Liver (tissue), 9 donors: Measurements from ENCODE around the gene CACNG4. TPM values are rescaled to one million over a fixed set of nuclear protein-coding genes. Genes with fewer than 3 reads are reported as not detected.

Experiments used
- DNase-seq: peaks from one replicate; pipeline ENCODE4 v3.0.0-alpha.2; 2017; ENCODE audit warnings: low spot score
- H3K27ac ChIP-seq, 2 donors: one replicate each; pipeline ENCODE4 v1.7.0; 2013; ENCODE audit warnings: inconsistent platforms in 2 of 2, low read length in 2 of 2, control low read depth in 1 of 2, low read depth in 1 of 2, mild to moderate bottlenecking in 1 of 2
- H3K27me3 ChIP-seq, 4 donors: one replicate each; pipeline versions ENCODE4 v1.6.1 to v1.7.0; 2013; ENCODE audit warnings: low read length in 3 of 4, inconsistent platforms in 1 of 4, mild to moderate bottlenecking in 1 of 4, moderate library complexity in 1 of 4; ENCODE audit not compliant: control insufficient read depth in 4 of 4, insufficient read depth in 4 of 4
- H3K36me3 ChIP-seq, 4 donors: one replicate each; pipeline versions ENCODE4 v1.6.1 to v1.7.0; 2013; ENCODE audit warnings: low read length in 3 of 4, mild to moderate bottlenecking in 3 of 4, low read depth in 1 of 4, moderate library complexity in 1 of 4; ENCODE audit not compliant: control insufficient read depth in 4 of 4, insufficient read depth in 3 of 4
- H3K4me1 ChIP-seq, 4 donors: one replicate each; pipeline versions ENCODE4 v1.6.1 to v1.7.0; 2013; ENCODE audit warnings: low read length in 3 of 4, mild to moderate bottlenecking in 3 of 4, moderate library complexity in 1 of 4; ENCODE audit not compliant: control insufficient read depth in 4 of 4, insufficient read depth in 4 of 4
- H3K4me3 ChIP-seq, 3 donors: one replicate each; pipeline versions ENCODE4 v1.6.1 to v1.7.0; 2013; ENCODE audit warnings: low read length in 3 of 3, control low read depth in 1 of 3, low read depth in 1 of 3, mild to moderate bottlenecking in 1 of 3
- H3K9ac ChIP-seq, 2 donors: one replicate each; pipeline ENCODE4 v1.7.0; 2013; ENCODE audit warnings: low read length in 2 of 2, mild to moderate bottlenecking in 2 of 2, moderate library complexity in 2 of 2, control low read depth in 1 of 2, low read depth in 1 of 2
- H3K9me3 ChIP-seq, 4 donors: one replicate each; pipeline versions ENCODE4 v1.6.1 to v1.7.0; 2013; ENCODE audit warnings: low read length in 3 of 4; ENCODE audit not compliant: control insufficient read depth in 4 of 4
- EGR1 ChIP-seq, 2 donors: IDR thresholded peaks; 2 replicates each; pipeline ENCODE4 v1.6.1; 2016 to 2018; ENCODE audit warnings: antibody characterized with exemption in 2 of 2, low read depth in 2 of 2
- FOXA1 ChIP-seq: IDR thresholded peaks from 2 replicates; pipeline ENCODE4 v1.6.1; 2016; ENCODE audit warnings: antibody characterized with exemption
- HNF4G ChIP-seq: IDR thresholded peaks from 2 replicates; pipeline ENCODE4 v1.6.1; 2016; ENCODE audit warnings: antibody characterized with exemption
- RAD21 ChIP-seq, 2 donors: IDR thresholded peaks; 2 replicates each; pipeline ENCODE4 v1.6.1; 2016; ENCODE audit warnings: antibody characterized with exemption in 2 of 2, mild to moderate bottlenecking in 2 of 2
- RXRA ChIP-seq, 2 donors: IDR thresholded peaks; 2 replicates each; pipeline ENCODE4 v1.6.1; 2017 to 2018; ENCODE audit warnings: antibody characterized with exemption in 2 of 2, mild to moderate bottlenecking in 1 of 2
- SP1 ChIP-seq: IDR thresholded peaks from 2 replicates; pipeline ENCODE4 v1.6.1; 2018; ENCODE audit warnings: antibody characterized with exemption, mild to moderate bottlenecking
- TAF1 ChIP-seq: conservative IDR thresholded peaks from 2 replicates; pipeline ENCODE4 v1.6.1; 2016; ENCODE audit warnings: antibody characterized with exemption, mild to moderate bottlenecking
- YY1 ChIP-seq: IDR thresholded peaks from 2 replicates; pipeline ENCODE4 v1.6.1; 2016; ENCODE audit warnings: antibody characterized with exemption, mild to moderate bottlenecking
- WGBS: extraction: QIAGEN DNeasy Blood & Tissue Kit; methylation state at CpG from one replicate; pipeline ENCODE4 v1.1.7; 2013; 5-methylcytosine and 5-hydroxymethylcytosine counted together
- polyA plus RNA-seq, 2 donors: library from polyadenylated mRNA; stranded (reverse) in 1 of 2; unstranded in 1 of 2; fragments of 200-250 nt in 1 of 2; fragments of >200 nt in 1 of 2; fragmentation: Nextera tagmentation in 1 of 2; extraction: Ambion mirVana in 1 of 2; gene quantifications; one replicate each; pipeline versions ENCODE4 v1.2.1 to v1.2.3, GENCODE V29; 2013 to 2015
- total RNA-seq, 2 donors: library from RNA; depleted of rRNA; stranded (reverse); fragments of >200 nt; gene quantifications; one replicate each; pipeline ENCODE4 v1.2.3, GENCODE V29; 2014
- TF ChIP-seq, protein P1 (sequence below): fragments of 150-350 bp; IDR thresholded peaks from 2 replicates; pipeline ENCODE4 v1.5.1; 2017; ENCODE audit warnings: improper control_type of control experiment, low read depth, low read length; ENCODE audit not compliant: missing input control
- TF ChIP-seq, protein P2 (sequence below): IDR thresholded peaks from 2 replicates; pipeline ENCODE4 v1.6.1; 2016; ENCODE audit warnings: antibody characterized with exemption
- TF ChIP-seq, protein P3 (sequence below): IDR thresholded peaks from 2 replicates; pipeline ENCODE4 v1.6.1; 2016; ENCODE audit warnings: antibody characterized with exemption
- donor health status: healthy.
- donor health status: healthy.
- donor health status: healthy.
- donor health status: healthy.
- donor health status: healthy.

Gene CACNG4
- total and polyA plus RNA-seq, 4 donors, result 0.02 to 0.09 (median 0.08) TPM; not detected in 1

DNA sequence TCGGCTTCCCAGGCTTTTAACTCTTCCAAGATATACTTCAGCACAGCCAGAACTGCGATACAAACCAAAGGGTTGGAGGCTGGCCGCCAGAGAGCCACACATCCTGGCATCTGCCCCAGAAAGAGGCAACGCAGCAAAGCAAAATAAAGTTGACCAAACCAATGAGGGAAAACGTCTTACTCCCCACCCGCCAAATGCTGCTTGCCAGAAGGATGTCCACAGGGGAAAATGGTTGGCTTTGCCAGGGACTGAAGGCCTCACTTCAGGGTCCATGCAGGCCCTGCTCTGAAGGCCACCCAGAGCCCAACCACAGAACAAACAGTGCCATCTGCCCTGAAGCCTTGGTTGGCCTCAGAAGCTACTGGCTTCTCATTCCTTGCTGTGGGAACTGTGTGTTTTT is 94.9 kb downstream of the CACNG4 start:
- H3K27me3 ChIP-seq, result no peaks in the 10 kb centered on the region
- H3K27ac ChIP-seq, result no peak overlapping the region
- peaks cover 0 to 3% (median 0%) of the 10 kb centered on the region in 4 donors for H3K4me1 ChIP-seq
- no peaks in the 10 kb centered on the region for H3K9me3 ChIP-seq
- DNase-seq, result no peak
- H3K9ac ChIP-seq, result no peak overlapping the region
- no peak overlapping the region for H3K4me3 ChIP-seq
- H3K36me3 ChIP-seq, result no peaks in the 10 kb centered on the region
- TF ChIP-seq, protein P1, sequence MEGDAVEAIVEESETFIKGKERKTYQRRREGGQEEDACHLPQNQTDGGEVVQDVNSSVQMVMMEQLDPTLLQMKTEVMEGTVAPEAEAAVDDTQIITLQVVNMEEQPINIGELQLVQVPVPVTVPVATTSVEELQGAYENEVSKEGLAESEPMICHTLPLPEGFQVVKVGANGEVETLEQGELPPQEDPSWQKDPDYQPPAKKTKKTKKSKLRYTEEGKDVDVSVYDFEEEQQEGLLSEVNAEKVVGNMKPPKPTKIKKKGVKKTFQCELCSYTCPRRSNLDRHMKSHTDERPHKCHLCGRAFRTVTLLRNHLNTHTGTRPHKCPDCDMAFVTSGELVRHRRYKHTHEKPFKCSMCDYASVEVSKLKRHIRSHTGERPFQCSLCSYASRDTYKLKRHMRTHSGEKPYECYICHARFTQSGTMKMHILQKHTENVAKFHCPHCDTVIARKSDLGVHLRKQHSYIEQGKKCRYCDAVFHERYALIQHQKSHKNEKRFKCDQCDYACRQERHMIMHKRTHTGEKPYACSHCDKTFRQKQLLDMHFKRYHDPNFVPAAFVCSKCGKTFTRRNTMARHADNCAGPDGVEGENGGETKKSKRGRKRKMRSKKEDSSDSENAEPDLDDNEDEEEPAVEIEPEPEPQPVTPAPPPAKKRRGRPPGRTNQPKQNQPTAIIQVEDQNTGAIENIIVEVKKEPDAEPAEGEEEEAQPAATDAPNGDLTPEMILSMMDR, result no peak
- TF ChIP-seq RXRA (IDR thresholded peaks at IDR 0.05) (no peak), SP1 (no peak), RAD21 (IDR thresholded peaks at IDR 0.05) (no peak), EGR1 (IDR thresholded peaks at IDR 0.05; ENCODE audit: low read depth in 2 of 2) (no peak)
- TF ChIP-seq, protein P2, sequence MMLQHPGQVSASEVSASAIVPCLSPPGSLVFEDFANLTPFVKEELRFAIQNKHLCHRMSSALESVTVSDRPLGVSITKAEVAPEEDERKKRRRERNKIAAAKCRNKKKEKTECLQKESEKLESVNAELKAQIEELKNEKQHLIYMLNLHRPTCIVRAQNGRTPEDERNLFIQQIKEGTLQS, result no peak
- 62% methylated on average over 6 of the region's 6 CpGs for WGBS

DNA sequence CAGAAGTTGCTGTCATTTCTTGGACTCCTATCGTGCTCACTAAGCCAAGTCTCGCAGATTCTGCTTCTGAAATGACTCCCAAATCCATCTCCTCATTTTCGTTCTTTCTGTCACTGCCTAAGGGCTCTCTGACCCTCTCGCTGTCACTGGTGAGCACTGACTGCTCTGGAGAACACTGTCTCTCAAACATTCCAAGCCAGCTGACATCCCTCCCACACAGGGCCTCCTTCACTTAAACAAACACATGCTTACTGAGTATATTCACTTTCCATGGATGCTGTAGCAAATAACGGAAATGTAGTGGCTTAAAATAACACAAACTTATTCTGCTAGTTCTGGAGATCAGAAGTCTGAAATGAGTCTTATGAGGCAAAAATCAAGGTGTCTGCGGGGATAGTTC is 98.6 kb downstream of the CACNG4 start:
- Histone ChIP-seq H3K4me3 (no peak overlapping the region), H3K9me3 (no peaks in the 10 kb centered on the region), H3K27ac (no peak overlapping the region), H3K36me3 (no peaks in the 10 kb centered on the region), H3K27me3 (no peaks in the 10 kb centered on the region), H3K9ac (no peak overlapping the region), H3K4me1 (peaks cover 0 to 3% (median 0%) of the 10 kb centered on the region in 4 donors)
- no peak for DNase-seq
- no peak for TF ChIP-seq YY1
- no peak for TF ChIP-seq FOXA1
- TF ChIP-seq, protein P3, sequence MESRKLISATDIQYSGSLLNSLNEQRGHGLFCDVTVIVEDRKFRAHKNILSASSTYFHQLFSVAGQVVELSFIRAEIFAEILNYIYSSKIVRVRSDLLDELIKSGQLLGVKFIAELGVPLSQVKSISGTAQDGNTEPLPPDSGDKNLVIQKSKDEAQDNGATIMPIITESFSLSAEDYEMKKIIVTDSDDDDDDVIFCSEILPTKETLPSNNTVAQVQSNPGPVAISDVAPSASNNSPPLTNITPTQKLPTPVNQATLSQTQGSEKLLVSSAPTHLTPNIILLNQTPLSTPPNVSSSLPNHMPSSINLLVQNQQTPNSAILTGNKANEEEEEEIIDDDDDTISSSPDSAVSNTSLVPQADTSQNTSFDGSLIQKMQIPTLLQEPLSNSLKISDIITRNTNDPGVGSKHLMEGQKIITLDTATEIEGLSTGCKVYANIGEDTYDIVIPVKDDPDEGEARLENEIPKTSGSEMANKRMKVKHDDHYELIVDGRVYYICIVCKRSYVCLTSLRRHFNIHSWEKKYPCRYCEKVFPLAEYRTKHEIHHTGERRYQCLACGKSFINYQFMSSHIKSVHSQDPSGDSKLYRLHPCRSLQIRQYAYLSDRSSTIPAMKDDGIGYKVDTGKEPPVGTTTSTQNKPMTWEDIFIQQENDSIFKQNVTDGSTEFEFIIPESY, result no peak
- TF ChIP-seq EGR1 (IDR thresholded peaks at IDR 0.05; ENCODE audit: low read depth in 2 of 2), result no peak
- 94% methylated on average over 6 of the region's 6 CpGs for WGBS

DNA sequence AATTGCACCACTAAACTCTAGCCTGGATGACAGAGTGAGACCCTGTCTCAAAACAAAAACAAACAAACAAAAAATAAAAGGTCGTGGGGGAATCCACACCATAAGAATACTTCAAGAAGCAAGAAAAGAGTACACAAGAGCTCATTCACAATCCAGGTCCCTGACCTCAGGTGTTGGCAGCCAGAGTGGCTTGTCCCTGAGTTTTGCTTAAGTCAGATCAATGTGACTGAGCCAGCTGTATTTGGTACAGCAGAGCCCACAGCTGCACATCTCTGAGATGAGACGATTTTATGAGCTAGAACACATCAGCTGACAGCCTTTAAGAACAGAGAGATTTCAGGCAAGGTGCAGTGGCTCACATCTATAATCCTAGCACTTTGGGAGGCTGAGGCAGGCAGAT is 102.2 kb downstream of the CACNG4 start:
- WGBS, result 29% methylated on average over 2 of the region's 2 CpGs
- DNase-seq, result no peak
- H3K36me3 ChIP-seq, result no peaks in the 10 kb centered on the region

More for the DNA sequence above, 102.2 kb downstream of the CACNG4 start:
- H3K27me3 ChIP-seq, result no peaks in the 10 kb centered on the region
- H3K27ac ChIP-seq, result no peak overlapping the region
- no peak overlapping the region for H3K4me3 ChIP-seq
- no peak for TF ChIP-seq RAD21 (IDR thresholded peaks at IDR 0.05)
- no peak for TF ChIP-seq RXRA (IDR thresholded peaks at IDR 0.05)
- no peak for TF ChIP-seq HNF4G
- no peak for TF ChIP-seq TAF1
- H3K4me1 ChIP-seq, result peaks cover 0 to 6% (median under 1%) of the 10 kb centered on the region in 4 donors
- H3K9me3 ChIP-seq, result no peaks in the 10 kb centered on the region
- H3K9ac ChIP-seq, result no peak overlapping the region
